ENCODE results near the gene TTK.
A peak's percentile ranks its signal among the peaks of the same experiment; 100 is the strongest.

The TTK gene

GRCh38 chr6:80004173-80005072, at the start of gene TTK:
Gene TTK, plus strand, starts transcription at chr6:80004649. Its CDS starts 1,195 bp downstream, at chr6:80005844.
- no peak for TF ChIP-seq CTCF (IDR thresholded peaks at IDR 0.05; ENCODE audit: low read depth, low read length)
- peak; percentile 95 to 97 for DNase-seq (ENCODE audit: low read depth in 2 of 2)
- peak within 1 kb of the TSS; percentile 88 to 89 for H3K4me3 ChIP-seq (replicated peaks in 1 of 2; ENCODE audit: low read depth in 2 of 2, low read length in 2 of 2)

GRCh38 chr6:79954849-79955248, 49.6 kb upstream of the TTK start:
- no peak for TF ChIP-seq CTCF (IDR thresholded peaks at IDR 0.05; ENCODE audit: low read depth, low read length)
- no peak for DNase-seq (ENCODE audit: low read depth in 2 of 2)
- no peak overlapping the region for H3K4me3 ChIP-seq (replicated peaks in 1 of 2; ENCODE audit: low read depth in 2 of 2, low read length in 2 of 2)

GRCh38 chr6:79964607-79965081, 39.8 kb upstream of the TTK start:
- DNase-seq (ENCODE audit: low read depth in 2 of 2), result no peak
- TF ChIP-seq CTCF (IDR thresholded peaks at IDR 0.05; ENCODE audit: low read depth, low read length), result no peak
- H3K4me3 ChIP-seq (replicated peaks in 1 of 2; ENCODE audit: low read depth in 2 of 2, low read length in 2 of 2), result no peak overlapping the region

GRCh38 chr6:79967178-79967577, 37.3 kb upstream of the TTK start:
- no peak for TF ChIP-seq CTCF (IDR thresholded peaks at IDR 0.05; ENCODE audit: low read depth, low read length)
- DNase-seq (ENCODE audit: low read depth in 2 of 2), result no peak

GRCh38 chr6:79969784-79970183, 34.7 kb upstream of the TTK start:
- no peak for TF ChIP-seq CTCF (IDR thresholded peaks at IDR 0.05; ENCODE audit: low read depth, low read length)
- H3K4me3 ChIP-seq (replicated peaks in 1 of 2; ENCODE audit: low read depth in 2 of 2, low read length in 2 of 2), result no peak overlapping the region
- DNase-seq (ENCODE audit: low read depth in 2 of 2), result no peak

More at GRCh38 chr6:79967178-79967577, 37.3 kb upstream of the TTK start:
- H3K4me3 ChIP-seq (replicated peaks in 1 of 2; ENCODE audit: low read depth in 2 of 2, low read length in 2 of 2), result no peak overlapping the region

- TF ChIP-seq CTCF (IDR thresholded peaks at IDR 0.05; ENCODE audit: low read depth, low read length), result no peak
Measured at GRCh38 chr6:79971193-79971592, 33.3 kb upstream of the TTK start.

More at GRCh38 chr6:79971193-79971592, 33.3 kb upstream of the TTK start:
- no peak for DNase-seq (ENCODE audit: low read depth in 2 of 2)
- no peak overlapping the region for H3K4me3 ChIP-seq (replicated peaks in 1 of 2; ENCODE audit: low read depth in 2 of 2, low read length in 2 of 2)
